ENCODE results near the gene SATB2.

DNA sequence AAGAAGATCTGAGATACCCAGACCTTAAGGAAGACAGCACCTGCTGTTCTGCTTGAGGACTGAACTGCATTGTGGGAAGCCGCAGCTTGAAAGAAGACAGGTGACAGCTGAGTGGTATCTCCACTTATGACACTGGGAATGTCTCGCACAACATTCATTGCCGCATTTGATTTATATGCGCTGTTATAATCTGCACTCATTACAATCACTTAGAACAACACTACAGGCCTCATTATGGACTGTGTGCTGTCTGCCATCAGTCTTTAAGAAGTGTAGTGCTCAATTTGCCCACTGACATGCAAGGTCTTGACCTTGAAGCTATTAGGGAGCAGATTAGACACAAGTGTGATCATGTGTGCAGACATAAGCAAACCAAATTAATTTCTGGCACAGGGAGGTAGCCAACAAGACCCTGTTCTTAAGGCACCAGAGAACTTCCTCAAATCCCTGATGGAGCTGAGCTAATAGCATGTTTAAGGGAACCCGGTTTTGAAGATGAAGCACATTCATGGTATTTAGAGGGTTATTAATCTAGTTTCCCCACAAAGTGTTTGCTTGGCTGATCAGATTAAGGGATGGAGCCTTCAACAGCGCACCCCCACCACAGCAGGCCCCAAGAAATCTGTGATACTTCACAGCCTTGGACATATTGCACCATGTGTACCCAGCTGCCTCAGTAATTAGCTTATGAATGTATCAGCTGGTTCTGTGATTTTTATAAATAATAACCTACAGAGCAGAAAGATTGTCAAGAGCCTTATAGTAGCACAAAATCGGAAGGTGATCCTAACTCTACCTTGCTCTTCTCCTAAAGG, 146.8 kb downstream of the SATB2 start:
- TF ChIP-seq, protein P1, sequence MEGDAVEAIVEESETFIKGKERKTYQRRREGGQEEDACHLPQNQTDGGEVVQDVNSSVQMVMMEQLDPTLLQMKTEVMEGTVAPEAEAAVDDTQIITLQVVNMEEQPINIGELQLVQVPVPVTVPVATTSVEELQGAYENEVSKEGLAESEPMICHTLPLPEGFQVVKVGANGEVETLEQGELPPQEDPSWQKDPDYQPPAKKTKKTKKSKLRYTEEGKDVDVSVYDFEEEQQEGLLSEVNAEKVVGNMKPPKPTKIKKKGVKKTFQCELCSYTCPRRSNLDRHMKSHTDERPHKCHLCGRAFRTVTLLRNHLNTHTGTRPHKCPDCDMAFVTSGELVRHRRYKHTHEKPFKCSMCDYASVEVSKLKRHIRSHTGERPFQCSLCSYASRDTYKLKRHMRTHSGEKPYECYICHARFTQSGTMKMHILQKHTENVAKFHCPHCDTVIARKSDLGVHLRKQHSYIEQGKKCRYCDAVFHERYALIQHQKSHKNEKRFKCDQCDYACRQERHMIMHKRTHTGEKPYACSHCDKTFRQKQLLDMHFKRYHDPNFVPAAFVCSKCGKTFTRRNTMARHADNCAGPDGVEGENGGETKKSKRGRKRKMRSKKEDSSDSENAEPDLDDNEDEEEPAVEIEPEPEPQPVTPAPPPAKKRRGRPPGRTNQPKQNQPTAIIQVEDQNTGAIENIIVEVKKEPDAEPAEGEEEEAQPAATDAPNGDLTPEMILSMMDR (conservative IDR thresholded peaks at IDR 0.05): no peak
- TF ChIP-seq EZH2 (IDR thresholded peaks at IDR 0.05; ENCODE audit: low read depth): no peak
